Measurements from ENCODE around the gene CFDP1. TPM values are rescaled to one million over a fixed set of nuclear protein-coding genes. Genes with fewer than 3 reads are reported as not detected.

CFDP1 gene
- polyA plus RNA-seq, 3 donors from 2014 or later = 30.9 to 38.8 (median 32.6) TPM

DNA sequence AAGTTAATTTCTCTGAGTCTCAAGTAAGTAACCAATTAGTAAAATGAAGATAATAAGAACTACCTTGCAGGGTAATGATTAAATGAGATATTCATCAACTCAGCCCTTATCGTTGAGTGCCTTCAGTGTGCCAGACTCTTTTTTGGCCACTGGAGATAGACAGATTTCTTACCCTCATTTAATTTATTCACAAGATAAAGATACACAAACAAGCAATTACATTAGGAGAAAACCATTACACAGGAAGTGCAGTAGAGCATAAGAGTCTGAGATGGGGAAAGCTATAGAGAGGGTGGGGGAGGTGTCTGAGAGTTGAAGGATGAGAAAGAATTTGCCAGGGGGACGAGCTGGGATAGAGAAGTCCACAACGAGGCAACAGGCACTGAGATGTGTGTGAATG lies 109.4 kb downstream of the CFDP1 start:
- peaks cover 25 to 28% of the 10 kb centered on the region in 2 donors for H3K4me1 Mint-ChIP-seq

DNA sequence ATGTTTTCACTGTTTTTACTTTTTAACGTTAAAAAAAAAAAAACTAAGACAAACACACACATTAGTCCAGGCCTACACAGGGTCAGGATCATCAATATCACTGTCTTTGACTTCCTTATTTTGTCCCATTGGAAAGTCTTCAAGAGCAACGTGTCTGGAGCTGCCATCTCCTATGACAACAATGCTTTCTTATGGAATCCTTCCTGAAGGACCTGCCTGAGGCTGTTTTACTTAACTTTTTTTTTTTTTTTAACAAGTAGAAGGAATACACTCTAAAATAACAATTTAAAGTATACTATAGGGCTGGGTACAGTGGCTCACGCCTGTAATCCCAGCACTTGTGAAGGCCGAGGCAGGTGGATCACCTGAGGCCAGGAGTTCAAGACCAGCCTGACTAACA lies 110.1 kb downstream of the CFDP1 start:
- no peak overlapping the region for H3K4me3 Mint-ChIP-seq

More for the DNA sequence above, 109.4 kb downstream of the CFDP1 start:
- peaks cover 27 to 38% (median 34%) of the 10 kb centered on the region in 3 donors for H3K36me3 Mint-ChIP-seq
- peaks cover 27 to 40% (median 33%) of the 10 kb centered on the region in 3 donors for H3K27me3 Mint-ChIP-seq (ENCODE audit: low read depth in 3 of 3)
- no peak overlapping the region for H3K27ac Mint-ChIP-seq
- no peaks in the 10 kb centered on the region for H3K9me3 Mint-ChIP-seq
- no peak overlapping the region for H3K4me3 Mint-ChIP-seq
- no peak for DNase-seq

DNA sequence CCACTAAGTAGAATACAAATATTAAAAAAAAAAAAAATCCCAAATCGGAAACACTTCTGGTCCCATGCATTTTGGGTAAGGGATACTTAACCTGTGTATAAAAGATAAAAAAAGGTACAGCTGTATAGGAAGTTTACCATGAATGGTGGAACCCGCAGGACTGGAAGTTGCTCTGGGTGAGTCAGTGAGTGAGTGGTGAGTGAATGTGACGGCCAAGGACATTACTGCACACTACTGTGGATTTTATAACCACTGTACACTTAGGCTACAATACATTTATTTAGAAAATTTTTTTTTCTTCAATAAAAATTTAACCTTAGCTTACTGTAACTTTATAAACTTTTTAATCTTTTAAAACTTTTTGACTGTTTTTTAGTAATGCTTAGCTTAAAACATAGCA lies 110.6 kb downstream of the CFDP1 start:
- H3K4me1 Mint-ChIP-seq = peaks cover 25 to 28% of the 10 kb centered on the region in 2 donors
- no peak for DNase-seq
- H3K36me3 Mint-ChIP-seq = peaks cover 27 to 41% (median 38%) of the 10 kb centered on the region in 3 donors
- H3K27me3 Mint-ChIP-seq (ENCODE audit: low read depth in 3 of 3) = peaks cover 31 to 50% (median 34%) of the 10 kb centered on the region in 3 donors
- H3K27ac Mint-ChIP-seq = no peak overlapping the region
- no peak overlapping the region for H3K4me3 Mint-ChIP-seq
- H3K9me3 Mint-ChIP-seq = no peaks in the 10 kb centered on the region

More for the DNA sequence above, 110.1 kb downstream of the CFDP1 start:
- H3K9me3 Mint-ChIP-seq = no peaks in the 10 kb centered on the region
- peaks cover 25 to 28% of the 10 kb centered on the region in 2 donors for H3K4me1 Mint-ChIP-seq
- H3K36me3 Mint-ChIP-seq = peaks cover 27 to 41% (median 34%) of the 10 kb centered on the region in 3 donors
- H3K27me3 Mint-ChIP-seq (ENCODE audit: low read depth in 3 of 3) = peaks cover 29 to 46% (median 34%) of the 10 kb centered on the region in 3 donors
- no peak for DNase-seq
- no peak overlapping the region for H3K27ac Mint-ChIP-seq

GRCh38 chr16:75320435-75320834 lies 112.9 kb downstream of the CFDP1 start:
- peak in 1 of 3 donors; percentile 7 for DNase-seq
- peaks cover 25 to 28% of the 10 kb centered on the region in 2 donors for H3K4me1 Mint-ChIP-seq
- H3K9me3 Mint-ChIP-seq = peaks cover 0 to 2% (median 0%) of the 10 kb centered on the region in 6 donors
- peaks cover 27 to 39% (median 34%) of the 10 kb centered on the region in 3 donors for H3K36me3 Mint-ChIP-seq
- no peak overlapping the region for H3K27ac Mint-ChIP-seq
- peak overlapping the region; percentile 65 to 88 (median 75) for H3K4me3 Mint-ChIP-seq
- peaks cover 27 to 56% (median 31%) of the 10 kb centered on the region in 3 donors for H3K27me3 Mint-ChIP-seq (ENCODE audit: low read depth in 3 of 3)

GRCh38 chr16:75319513-75320411 lies 113.5 kb downstream of the CFDP1 start:
- peak; percentile 47 to 51 (median 50) for DNase-seq
- Mint-ChIP-seq H3K27ac (peak overlapping the region in 1 of 6 donors; percentile 22), H3K27me3 (ENCODE audit: low read depth in 3 of 3) (peaks cover 21 to 53% (median 25%) of the 10 kb centered on the region in 3 donors), H3K36me3 (peaks cover 21 to 33% (median 28%) of the 10 kb centered on the region in 3 donors), H3K9me3 (peaks cover 0 to 2% (median 0%) of the 10 kb centered on the region in 6 donors), H3K4me3 (peak overlapping the region; percentile 65 to 88 (median 75)), H3K4me1 (peaks cover 25 to 28% of the 10 kb centered on the region in 2 donors)

GRCh38 chr16:75318737-75319136 lies 114.6 kb downstream of the CFDP1 start:
- H3K27me3 Mint-ChIP-seq (ENCODE audit: low read depth in 3 of 3) = peaks cover 17 to 48% (median 24%) of the 10 kb centered on the region in 3 donors
- no peak overlapping the region for H3K27ac Mint-ChIP-seq
- peaks cover 0 to 2% (median 0%) of the 10 kb centered on the region in 6 donors for H3K9me3 Mint-ChIP-seq

DNA sequence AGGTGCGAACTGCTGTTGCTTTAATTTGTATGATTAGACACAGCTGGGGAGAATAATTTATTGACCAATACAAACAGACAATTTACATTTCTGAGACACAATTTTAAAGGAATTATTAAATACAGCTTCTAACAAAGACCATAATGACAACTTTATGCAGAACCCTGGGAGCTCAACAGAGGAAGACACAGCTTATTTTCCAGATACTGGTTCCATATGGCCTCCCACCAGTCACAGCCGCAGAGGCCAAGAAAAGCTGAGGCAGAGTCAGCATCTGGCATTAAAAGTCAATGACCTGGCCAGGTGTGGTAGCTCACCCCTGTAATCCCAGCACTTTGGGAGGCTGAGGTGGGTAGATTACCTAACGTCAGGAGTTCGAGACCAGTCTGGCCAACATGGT lies 115.8 kb downstream of the CFDP1 start:
- H3K4me1 Mint-ChIP-seq = peaks cover 25 to 28% of the 10 kb centered on the region in 2 donors
- H3K27me3 Mint-ChIP-seq (ENCODE audit: low read depth in 3 of 3) = peaks cover 15 to 48% (median 24%) of the 10 kb centered on the region in 3 donors
- H3K27ac Mint-ChIP-seq = no peak overlapping the region
- peaks cover 0 to 2% (median 0%) of the 10 kb centered on the region in 6 donors for H3K9me3 Mint-ChIP-seq
- DNase-seq = no peak
- no peak overlapping the region for H3K4me3 Mint-ChIP-seq
- peaks cover 24 to 44% (median 28%) of the 10 kb centered on the region in 3 donors for H3K36me3 Mint-ChIP-seq

More at GRCh38 chr16:75318737-75319136, 114.6 kb downstream of the CFDP1 start:
- no peak overlapping the region for H3K4me3 Mint-ChIP-seq
- peaks cover 25 to 28% of the 10 kb centered on the region in 2 donors for H3K4me1 Mint-ChIP-seq
- H3K36me3 Mint-ChIP-seq = peaks cover 20 to 34% (median 26%) of the 10 kb centered on the region in 3 donors
- no peak for DNase-seq

- Mint-ChIP-seq H3K27ac (no peak overlapping the region), H3K36me3 (peaks cover 24 to 45% (median 29%) of the 10 kb centered on the region in 3 donors), H3K4me3 (no peak overlapping the region), H3K27me3 (ENCODE audit: low read depth in 3 of 3) (peaks cover 15 to 48% (median 23%) of the 10 kb centered on the region in 3 donors), H3K4me1 (peaks cover 25 to 28% of the 10 kb centered on the region in 2 donors), H3K9me3 (peaks cover 0 to 2% (median 0%) of the 10 kb centered on the region in 6 donors)
- no peak for DNase-seq
Measured at GRCh38 chr16:75317101-75317522, 116.2 kb downstream of the CFDP1 start.

- Mint-ChIP-seq H3K4me1 (peaks cover 18 to 19% of the 10 kb centered on the region in 2 donors), H3K9me3 (peaks cover 0 to 2% (median 0%) of the 10 kb centered on the region in 6 donors), H3K36me3 (peaks cover 27 to 52% (median 32%) of the 10 kb centered on the region in 3 donors), H3K4me3 (no peak overlapping the region), H3K27ac (no peak overlapping the region), H3K27me3 (ENCODE audit: low read depth in 3 of 3) (peaks cover 15 to 38% (median 23%) of the 10 kb centered on the region in 3 donors)
- no peak for DNase-seq
Measured at GRCh38 chr16:75315539-75316306, 117.6 kb downstream of the CFDP1 start.

- no peak overlapping the region for H3K4me3 Mint-ChIP-seq
- H3K9me3 Mint-ChIP-seq = peaks cover 0 to 2% (median 0%) of the 10 kb centered on the region in 6 donors
- H3K27ac Mint-ChIP-seq = no peak overlapping the region
- no peaks in the 10 kb centered on the region for H3K4me1 Mint-ChIP-seq
- DNase-seq = no peak
- peaks cover 0 to 26% (median 19%) of the 10 kb centered on the region in 3 donors for H3K27me3 Mint-ChIP-seq (ENCODE audit: low read depth in 3 of 3)
- H3K36me3 Mint-ChIP-seq = peaks cover 35 to 71% (median 41%) of the 10 kb centered on the region in 3 donors
Measured at GRCh38 chr16:75312875-75313274, 120.4 kb downstream of the CFDP1 start.

DNA sequence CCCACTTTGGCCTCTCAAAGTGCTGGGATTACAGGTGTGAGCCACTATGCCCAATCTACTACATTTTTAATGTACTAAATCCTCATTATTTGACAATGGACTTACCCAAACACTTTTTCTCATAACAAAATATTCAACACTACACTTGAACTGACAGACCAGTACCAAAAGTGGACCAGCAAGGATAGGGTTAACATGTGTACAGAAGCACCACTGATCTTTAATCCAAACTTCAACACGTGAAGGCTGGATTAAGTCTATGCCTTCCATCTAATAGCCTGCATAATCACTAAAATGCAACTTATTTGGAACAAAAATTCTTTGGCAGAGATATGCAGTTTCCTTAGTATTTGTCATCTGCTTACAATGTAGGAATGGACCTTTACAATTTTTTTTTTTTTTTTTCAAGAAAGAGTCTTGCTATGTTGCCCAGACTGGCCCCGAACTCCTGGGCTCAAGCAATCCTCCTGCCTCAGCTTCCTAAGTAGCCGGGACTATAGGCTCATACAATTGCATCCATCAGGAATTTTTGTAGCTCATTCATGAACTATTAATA lies 121.8 kb downstream of the CFDP1 start:
- peaks cover 0 to 21% (median 13%) of the 10 kb centered on the region in 3 donors for H3K27me3 Mint-ChIP-seq (ENCODE audit: low read depth in 3 of 3)
- no peak overlapping the region for H3K4me3 Mint-ChIP-seq
- H3K36me3 Mint-ChIP-seq = peaks cover 31 to 67% (median 42%) of the 10 kb centered on the region in 3 donors
- no peak overlapping the region for H3K27ac Mint-ChIP-seq
- no peaks in the 10 kb centered on the region for H3K4me1 Mint-ChIP-seq
- peaks cover 0 to 2% (median 0%) of the 10 kb centered on the region in 6 donors for H3K9me3 Mint-ChIP-seq
- DNase-seq = no peak

- Mint-ChIP-seq H3K27me3 (ENCODE audit: low read depth in 3 of 3) (peaks cover 0 to 20% (median 13%) of the 10 kb centered on the region in 3 donors), H3K9me3 (no peaks in the 10 kb centered on the region), H3K27ac (no peak overlapping the region), H3K36me3 (peaks cover 24 to 67% (median 38%) of the 10 kb centered on the region in 3 donors), H3K4me3 (no peak overlapping the region), H3K4me1 (peaks cover 0 to 4% of the 10 kb centered on the region in 2 donors)
- DNase-seq = no peak
Measured at GRCh38 chr16:75310541-75310940, 122.8 kb downstream of the CFDP1 start.

GRCh38 chr16:75309899-75310430 lies 123.3 kb downstream of the CFDP1 start:
- Mint-ChIP-seq H3K4me1 (peaks cover 0 to 7% of the 10 kb centered on the region in 2 donors), H3K36me3 (peaks cover 26 to 68% (median 40%) of the 10 kb centered on the region in 3 donors), H3K4me3 (no peak overlapping the region), H3K9me3 (no peaks in the 10 kb centered on the region), H3K27me3 (ENCODE audit: low read depth in 3 of 3) (peaks cover 0 to 18% (median 14%) of the 10 kb centered on the region in 3 donors), H3K27ac (no peak overlapping the region)
- no peak for DNase-seq
